MM.1S (cell line): ENCODE results near the gene TPST1.

ENCODE experiments used
- EZH2 ChIP-seq: fragments of 300-600 bp; sonication (generic); optimal IDR thresholded peaks from 2 replicates; pipeline ENCODE3; 2017; ENCODE audit warnings: low read depth, mild to moderate bottlenecking, antibody characterized with exemption, low read length, mixed read lengths
- TF ChIP-seq, protein P1 (sequence below): fragments of 300-600 bp; sonication (generic); IDR thresholded peaks from 2 replicates; pipeline ENCODE4 v1.5.1; 2016; ENCODE audit warnings: antibody characterized with exemption, low read length, mixed read lengths

DNA sequence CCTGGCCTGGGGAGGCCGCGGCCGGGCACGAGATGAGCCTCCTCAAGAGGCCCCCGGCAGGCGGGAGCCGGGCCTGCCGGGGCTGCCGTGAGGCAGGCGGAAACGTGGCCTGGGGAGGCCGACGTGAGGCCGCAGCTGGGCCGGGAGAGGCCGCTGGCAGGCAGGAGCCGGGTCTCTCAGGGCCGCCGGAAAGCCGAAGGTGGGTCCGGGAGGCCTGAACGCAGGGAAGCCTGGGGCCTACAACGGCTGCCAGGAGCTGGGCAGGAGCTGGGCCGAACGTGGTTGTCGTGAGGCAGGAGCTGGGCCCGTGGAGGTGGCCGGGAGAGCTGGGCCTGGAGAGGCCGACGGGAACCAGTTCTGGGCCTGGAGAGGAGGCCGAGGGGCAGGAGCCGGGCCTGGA lies 171.9 kb downstream of the TPST1 start:
- TF ChIP-seq, protein P1, sequence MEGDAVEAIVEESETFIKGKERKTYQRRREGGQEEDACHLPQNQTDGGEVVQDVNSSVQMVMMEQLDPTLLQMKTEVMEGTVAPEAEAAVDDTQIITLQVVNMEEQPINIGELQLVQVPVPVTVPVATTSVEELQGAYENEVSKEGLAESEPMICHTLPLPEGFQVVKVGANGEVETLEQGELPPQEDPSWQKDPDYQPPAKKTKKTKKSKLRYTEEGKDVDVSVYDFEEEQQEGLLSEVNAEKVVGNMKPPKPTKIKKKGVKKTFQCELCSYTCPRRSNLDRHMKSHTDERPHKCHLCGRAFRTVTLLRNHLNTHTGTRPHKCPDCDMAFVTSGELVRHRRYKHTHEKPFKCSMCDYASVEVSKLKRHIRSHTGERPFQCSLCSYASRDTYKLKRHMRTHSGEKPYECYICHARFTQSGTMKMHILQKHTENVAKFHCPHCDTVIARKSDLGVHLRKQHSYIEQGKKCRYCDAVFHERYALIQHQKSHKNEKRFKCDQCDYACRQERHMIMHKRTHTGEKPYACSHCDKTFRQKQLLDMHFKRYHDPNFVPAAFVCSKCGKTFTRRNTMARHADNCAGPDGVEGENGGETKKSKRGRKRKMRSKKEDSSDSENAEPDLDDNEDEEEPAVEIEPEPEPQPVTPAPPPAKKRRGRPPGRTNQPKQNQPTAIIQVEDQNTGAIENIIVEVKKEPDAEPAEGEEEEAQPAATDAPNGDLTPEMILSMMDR, result no peak
- no peak for TF ChIP-seq EZH2
